Esophagus (tissue), 2 donors: Measurements from ENCODE around the gene AGAP9. TPM values are rescaled to one million over a fixed set of nuclear protein-coding genes. Genes with fewer than 3 reads are reported as not detected.
"Not testable (repeated sequence)": the region's sequence is repeated elsewhere in the genome, so short reads cannot be mapped to it uniquely, and the experiment has no call there.

ENCODE experiments used
- H3K27ac ChIP-seq, 2 donors: one replicate each; pipeline ENCODE4 v1.5.1; 2013; ENCODE audit warnings: low read depth in 2 of 2, mild to moderate bottlenecking in 2 of 2, inconsistent platforms in 1 of 2, low read length in 1 of 2, moderate library complexity in 1 of 2
- H3K27me3 ChIP-seq, 2 donors: one replicate each; pipeline ENCODE4 v1.6.1; 2013; ENCODE audit warnings: low read length in 2 of 2, control low read depth in 1 of 2, mild to moderate bottlenecking in 1 of 2; ENCODE audit not compliant: insufficient read depth in 2 of 2, control insufficient read depth in 1 of 2
- H3K36me3 ChIP-seq, 2 donors: one replicate each; pipeline ENCODE4 v1.6.1; 2013; ENCODE audit warnings: low read length in 1 of 2; ENCODE audit not compliant: control insufficient read depth in 2 of 2, insufficient read depth in 2 of 2
- H3K4me1 ChIP-seq, 2 donors: one replicate each; pipeline ENCODE4 v1.6.1; 2013; ENCODE audit warnings: low read length in 1 of 2; ENCODE audit not compliant: control insufficient read depth in 2 of 2, insufficient read depth in 2 of 2
- H3K4me3 ChIP-seq, 2 donors: one replicate each; pipeline ENCODE4 v1.5.1; 2013; ENCODE audit warnings: low read length in 2 of 2, mild to moderate bottlenecking in 2 of 2, low read depth in 1 of 2, moderate library complexity in 1 of 2
- H3K9me3 ChIP-seq, 2 donors: one replicate each; pipeline ENCODE4 v1.6.1; 2013; ENCODE audit warnings: mild to moderate bottlenecking in 2 of 2, low read depth in 1 of 2, low read length in 1 of 2, moderate library complexity in 1 of 2; ENCODE audit not compliant: control insufficient read depth in 2 of 2, insufficient read depth in 1 of 2
- WGBS, 2 donors: extraction: QIAGEN DNeasy Blood & Tissue Kit; methylation state at CpG; one replicate each; pipeline ENCODE4 v1.1.7; 2013; 5-methylcytosine and 5-hydroxymethylcytosine counted together
- polyA plus RNA-seq, 2 donors: library from polyadenylated mRNA; stranded (reverse); fragments of 200-250 nt; gene quantifications; one replicate each; pipeline ENCODE4 v1.2.3, GENCODE V29; 2013
- donor health status: healthy with polysubstance abuse.
- donor health status: Bipolar disorder and iron deficiency.

The AGAP9 gene
- polyA plus RNA-seq, 2 donors = 3.7 to 19.8 TPM

GRCh38 chr10:47462577-47463358, 60.7 kb downstream of the AGAP9 start:
- not testable (repeated sequence) for H3K27ac ChIP-seq, H3K9me3 ChIP-seq, H3K4me3 ChIP-seq, H3K27me3 ChIP-seq, H3K4me1 ChIP-seq, H3K36me3 ChIP-seq
- 74 to 89% methylated on average over 3 of the region's 9 CpGs for WGBS, 2 donors

DNA sequence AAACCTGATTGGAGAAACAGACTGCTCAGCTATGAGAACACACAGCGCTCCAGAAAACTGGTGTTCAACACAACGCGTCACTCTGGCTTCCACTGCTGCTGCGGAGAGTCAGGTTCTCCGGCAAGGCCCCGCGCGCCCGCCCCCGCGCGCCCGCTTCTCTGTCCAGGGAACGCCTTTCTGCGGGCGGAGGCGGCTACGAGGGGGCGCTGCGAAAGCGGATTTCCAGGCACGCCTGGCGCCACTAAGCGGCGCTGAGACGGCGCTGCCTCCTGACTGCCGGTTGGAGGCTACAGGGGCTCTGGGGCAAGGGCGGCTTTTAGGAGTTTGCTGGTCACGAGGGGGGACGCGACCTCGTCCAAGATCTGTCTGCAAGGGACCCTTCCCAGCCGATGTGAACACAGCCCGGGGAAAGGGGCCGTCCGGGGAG, 62.2 kb downstream of the AGAP9 start:
- H3K4me3 ChIP-seq = peak overlapping the region in 1 of 2 donors; percentile 11
- WGBS, 2 donors = 1 to 2% methylated on average over 17 to 29 of the region's 37 CpGs
- not testable (repeated sequence) for H3K4me1 ChIP-seq, H3K9me3 ChIP-seq, H3K36me3 ChIP-seq, H3K27me3 ChIP-seq
- peak overlapping the region in 1 of 2 donors; percentile 22 for H3K27ac ChIP-seq

- Histone ChIP-seq H3K4me1 (no peaks in the 10 kb centered on the region), H3K27me3 (no peaks in the 10 kb centered on the region), H3K4me3 (no peak overlapping the region), H3K9me3 (no peaks in the 10 kb centered on the region), H3K27ac (no peak overlapping the region), H3K36me3 (no peaks in the 10 kb centered on the region)
- WGBS, 2 donors = 70 to 76% methylated on average over 4 of the region's 4 CpGs
Observed at GRCh38 chr10:47458466-47459154, 64.8 kb downstream of the AGAP9 start.

DNA sequence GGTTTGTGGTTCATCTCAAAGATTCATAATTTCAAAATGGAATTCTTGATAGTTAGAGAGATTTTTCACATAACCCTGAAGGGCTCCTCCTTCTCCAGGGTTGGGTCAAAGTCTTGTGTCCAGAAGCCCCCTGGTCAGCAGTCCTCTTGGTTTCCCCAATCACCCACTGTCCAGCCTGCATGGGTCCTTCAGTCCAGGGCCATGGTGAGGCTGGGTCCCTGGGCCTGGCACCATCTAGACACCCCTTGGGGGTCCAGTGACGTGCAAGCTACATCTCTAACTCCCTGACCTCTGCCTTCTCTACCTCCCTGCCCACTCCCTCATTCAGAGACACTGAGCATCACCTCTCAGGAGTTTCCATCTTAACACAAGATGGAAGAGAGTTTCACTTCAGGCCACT, 65.6 kb downstream of the AGAP9 start:
- no peaks in the 10 kb centered on the region for H3K4me1 ChIP-seq
- 79 to 80% methylated on average over 1 of the region's 1 CpG for WGBS, 2 donors
- no peaks in the 10 kb centered on the region for H3K9me3 ChIP-seq
- H3K36me3 ChIP-seq = no peaks in the 10 kb centered on the region
- no peaks in the 10 kb centered on the region for H3K27me3 ChIP-seq
- H3K4me3 ChIP-seq = no peak overlapping the region
- no peak overlapping the region for H3K27ac ChIP-seq

- Histone ChIP-seq H3K4me1 (no peaks in the 10 kb centered on the region), H3K36me3 (no peaks in the 10 kb centered on the region), H3K27ac (no peak overlapping the region), H3K9me3 (no peaks in the 10 kb centered on the region), H3K4me3 (no peak overlapping the region), H3K27me3 (no peaks in the 10 kb centered on the region)
- 96 to 100% methylated on average over 1 of the region's 1 CpG for WGBS, 2 donors
Observed at GRCh38 chr10:47457528-47457820, 66.0 kb downstream of the AGAP9 start.

- no peak overlapping the region for H3K27ac ChIP-seq
- no peaks in the 10 kb centered on the region for H3K27me3 ChIP-seq
- H3K4me3 ChIP-seq = no peak overlapping the region
- H3K9me3 ChIP-seq = no peaks in the 10 kb centered on the region
- H3K4me1 ChIP-seq = no peaks in the 10 kb centered on the region
- WGBS, 2 donors = 81 to 85% methylated on average over 6 of the region's 6 CpGs
- no peaks in the 10 kb centered on the region for H3K36me3 ChIP-seq
Observed at GRCh38 chr10:47456794-47457527, 66.5 kb downstream of the AGAP9 start.

- no peaks in the 10 kb centered on the region for H3K27me3 ChIP-seq
- H3K36me3 ChIP-seq = no peaks in the 10 kb centered on the region
- WGBS, 2 donors = 79 to 80% methylated on average over 8 of the region's 8 CpGs
- H3K27ac ChIP-seq = no peak overlapping the region
- no peaks in the 10 kb centered on the region for H3K4me1 ChIP-seq
- H3K9me3 ChIP-seq = no peaks in the 10 kb centered on the region
- H3K4me3 ChIP-seq = no peak overlapping the region
Observed at GRCh38 chr10:47456079-47456785, 67.2 kb downstream of the AGAP9 start.

GRCh38 chr10:47455350-47456078, 67.9 kb downstream of the AGAP9 start:
- H3K4me1 ChIP-seq, H3K27ac ChIP-seq, H3K4me3 ChIP-seq, H3K36me3 ChIP-seq, H3K27me3 ChIP-seq, H3K9me3 ChIP-seq: not testable (repeated sequence)
- 76 to 80% methylated on average over 9 of the region's 9 CpGs for WGBS, 2 donors

DNA sequence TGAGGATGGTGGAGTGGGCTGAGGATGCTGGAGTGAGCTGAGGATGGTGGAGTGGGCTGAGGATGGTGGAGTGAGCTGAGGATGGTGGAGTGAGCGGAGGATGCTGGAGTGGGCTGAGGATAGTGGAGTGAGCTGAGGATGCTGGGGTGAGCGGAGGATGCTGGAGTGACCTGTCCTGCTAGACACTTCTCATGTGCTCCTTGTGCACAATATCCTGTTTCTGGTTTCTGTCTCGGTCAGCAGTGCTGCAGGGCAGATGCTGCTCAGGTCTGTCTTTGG, 68.7 kb downstream of the AGAP9 start:
- WGBS, 2 donors = 82 to 84% methylated on average over 3 of the region's 3 CpGs
- H3K4me1 ChIP-seq = no peaks in the 10 kb centered on the region

More for the DNA sequence above, 68.7 kb downstream of the AGAP9 start:
- H3K9me3 ChIP-seq = no peaks in the 10 kb centered on the region
- H3K27ac ChIP-seq = no peak overlapping the region
- H3K36me3 ChIP-seq = no peaks in the 10 kb centered on the region
- H3K4me3 ChIP-seq = no peak overlapping the region
- H3K27me3 ChIP-seq = no peaks in the 10 kb centered on the region
